DND-41 (cell line): ENCODE data around the gene ENTPD2.

Experiments used
- ATAC-seq: fragments of 200-7000 bp; cut with Tn5 transposase; 3 replicates; pipeline ENCODE4 v1.9.1; 2021; ENCODE audit warnings: low read depth; ENCODE audit not compliant: insufficient read depth
- DNase-seq: peaks from one replicate; pipeline ENCODE4 v3.0.0-alpha.2; 2020
- H2AFZ ChIP-seq: 2 replicates; pipeline ENCODE4 v1.6.0; 2012; ENCODE audit warnings: low read depth, low read length
- H3K27ac ChIP-seq: 2 replicates; pipeline ENCODE4 v1.5.1; 2012; ENCODE audit warnings: low read length, inconsistent platforms
- H3K27me3 ChIP-seq: fragments of 200-600 bp; sonication (generic); 2 replicates; pipeline ENCODE4 v1.6.0; 2012; ENCODE audit warnings: low read length, mild to moderate bottlenecking, inconsistent platforms; ENCODE audit not compliant: insufficient read depth, poor library complexity
- H3K36me3 ChIP-seq: 2 replicates; pipeline ENCODE4 v1.5.1; 2012; ENCODE audit warnings: low read length, inconsistent platforms; ENCODE audit not compliant: insufficient read depth
- H3K4me1 ChIP-seq: 2 replicates; pipeline ENCODE4 v1.5.1; 2012; ENCODE audit warnings: mild to moderate bottlenecking, low read length; ENCODE audit not compliant: insufficient read depth
- H3K4me2 ChIP-seq: 2 replicates; pipeline ENCODE4 v1.6.0; 2012; ENCODE audit warnings: mild to moderate bottlenecking, moderate library complexity, low read length, inconsistent platforms; ENCODE audit not compliant: insufficient read depth
- H3K4me3 ChIP-seq, 2 experiments: fragments of 200-600 bp in 1 of 2; shearing (Covaris generic) in 1 of 2; 2 replicates each; pipeline ENCODE4 v1.5.1; 2012 to 2016; ENCODE audit warnings: inconsistent platforms in 2 of 2, low read length in 2 of 2, mild to moderate bottlenecking in 2 of 2, low read depth in 1 of 2, moderate library complexity in 1 of 2
- H3K79me2 ChIP-seq: 2 replicates; pipeline ENCODE4 v1.6.0; 2012; ENCODE audit warnings: low read length, inconsistent platforms; ENCODE audit not compliant: insufficient read depth
- H3K9ac ChIP-seq: 2 replicates; pipeline ENCODE4 v1.6.0; 2012; ENCODE audit warnings: low read depth, mild to moderate bottlenecking, inconsistent platforms, low read length, moderate library complexity
- H3K9me3 ChIP-seq: 2 replicates; pipeline ENCODE4 v1.5.1; 2012; ENCODE audit warnings: low read length, moderate library complexity, mild to moderate bottlenecking, inconsistent platforms; ENCODE audit not compliant: insufficient read depth, severe bottlenecking
- H4K20me1 ChIP-seq: 2 replicates; pipeline ENCODE4 v1.6.0; 2012; ENCODE audit warnings: low read length; ENCODE audit not compliant: insufficient read depth
- EZH2 ChIP-seq: IDR thresholded peaks from 3 replicates; pipeline ENCODE4 v1.6.1; 2012; ENCODE audit warnings: borderline replicate concordance, low read depth, mild to moderate bottlenecking, moderate library complexity, low read length, inconsistent platforms; ENCODE audit not compliant: severe bottlenecking
- TF ChIP-seq, protein P1 (sequence below): IDR thresholded peaks from 2 replicates; pipeline ENCODE4 v1.5.1; 2012; ENCODE audit warnings: borderline replicate concordance, low read length, moderate library complexity, mild to moderate bottlenecking; ENCODE audit not compliant: poor library complexity, severe bottlenecking; ENCODE audit errors: extremely low read depth

The ENTPD2 gene

GRCh38 chr9:137021568-137021978 is 32.3 kb downstream of the ENTPD2 start:
- DNase-seq (no peak), ATAC-seq (peak; percentile 18; the same call in 1 of the 3 replicates)
- Histone ChIP-seq H3K36me3 (peaks cover 3% of the 10 kb centered on the region; the same call in 1 of the 2 replicates), H3K4me2 (no peak overlapping the region), H3K4me1 (peaks cover 3% of the 10 kb centered on the region), H3K27ac (no peak overlapping the region), H3K4me3 (no peak overlapping the region), H3K79me2 (no peaks in the 10 kb centered on the region), H3K9ac (no peak overlapping the region), H3K9me3 (no peaks in the 10 kb centered on the region), H2AFZ (no peak overlapping the region), H3K27me3 (no peaks in the 10 kb centered on the region), H4K20me1 (no peaks in the 10 kb centered on the region)
- TF ChIP-seq, protein P1, sequence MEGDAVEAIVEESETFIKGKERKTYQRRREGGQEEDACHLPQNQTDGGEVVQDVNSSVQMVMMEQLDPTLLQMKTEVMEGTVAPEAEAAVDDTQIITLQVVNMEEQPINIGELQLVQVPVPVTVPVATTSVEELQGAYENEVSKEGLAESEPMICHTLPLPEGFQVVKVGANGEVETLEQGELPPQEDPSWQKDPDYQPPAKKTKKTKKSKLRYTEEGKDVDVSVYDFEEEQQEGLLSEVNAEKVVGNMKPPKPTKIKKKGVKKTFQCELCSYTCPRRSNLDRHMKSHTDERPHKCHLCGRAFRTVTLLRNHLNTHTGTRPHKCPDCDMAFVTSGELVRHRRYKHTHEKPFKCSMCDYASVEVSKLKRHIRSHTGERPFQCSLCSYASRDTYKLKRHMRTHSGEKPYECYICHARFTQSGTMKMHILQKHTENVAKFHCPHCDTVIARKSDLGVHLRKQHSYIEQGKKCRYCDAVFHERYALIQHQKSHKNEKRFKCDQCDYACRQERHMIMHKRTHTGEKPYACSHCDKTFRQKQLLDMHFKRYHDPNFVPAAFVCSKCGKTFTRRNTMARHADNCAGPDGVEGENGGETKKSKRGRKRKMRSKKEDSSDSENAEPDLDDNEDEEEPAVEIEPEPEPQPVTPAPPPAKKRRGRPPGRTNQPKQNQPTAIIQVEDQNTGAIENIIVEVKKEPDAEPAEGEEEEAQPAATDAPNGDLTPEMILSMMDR = no peak
- no peak for TF ChIP-seq EZH2

DNA sequence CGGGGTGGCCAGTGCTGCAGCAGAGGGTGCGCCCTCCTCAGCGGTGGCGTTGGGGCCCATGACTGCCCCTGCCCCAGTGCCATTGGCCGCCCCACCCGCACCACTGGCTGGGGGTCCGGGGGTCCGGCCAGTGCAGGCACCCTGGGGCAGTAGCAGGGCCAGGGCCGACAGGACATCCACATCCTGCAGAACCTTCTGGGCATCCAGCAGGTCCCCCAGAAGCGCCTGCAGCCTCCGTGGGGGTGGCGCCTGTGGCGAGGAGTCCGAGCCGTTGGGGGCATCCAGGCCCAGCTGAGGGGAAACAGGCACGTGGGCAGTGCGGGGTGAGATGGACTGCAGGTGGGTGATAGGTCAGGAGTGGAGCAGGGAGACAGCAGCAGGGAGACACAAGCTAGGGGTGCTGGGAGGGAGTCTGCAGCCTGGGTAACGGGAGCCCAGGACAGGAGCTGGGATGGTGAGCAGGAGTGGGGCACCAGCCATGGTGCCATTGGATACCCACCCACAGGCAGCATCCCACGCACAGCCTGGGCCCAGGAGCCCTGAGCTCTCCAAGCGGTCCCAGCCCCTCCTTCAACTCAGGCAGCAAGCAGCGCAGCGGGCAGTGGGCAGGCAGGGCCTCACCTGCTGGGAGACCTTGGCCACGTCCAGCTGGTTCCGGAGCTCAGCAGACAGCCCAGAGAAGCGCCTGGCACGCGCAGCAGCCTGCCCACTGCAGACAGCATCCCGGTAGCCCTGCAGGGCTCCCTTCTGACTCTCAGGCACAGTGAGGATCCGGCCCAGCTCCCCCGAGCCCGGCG is 32.9 kb downstream of the ENTPD2 start:
- no peak for ATAC-seq
- Histone ChIP-seq H3K4me1 (no peaks in the 10 kb centered on the region), H3K27ac (no peak overlapping the region), H3K27me3 (no peaks in the 10 kb centered on the region), H3K9me3 (no peaks in the 10 kb centered on the region), H3K4me3 (no peak overlapping the region), H4K20me1 (no peaks in the 10 kb centered on the region), H3K36me3 (peaks cover 3% of the 10 kb centered on the region), H3K9ac (no peak overlapping the region), H3K79me2 (no peaks in the 10 kb centered on the region), H3K4me2 (no peak overlapping the region), H2AFZ (no peak overlapping the region)
- TF ChIP-seq, protein P1 = no peak
- TF ChIP-seq EZH2 = no peak
- no peak for DNase-seq

- H3K36me3 ChIP-seq = peaks cover 3% of the 10 kb centered on the region
- no peak for ATAC-seq
- no peak overlapping the region for H2AFZ ChIP-seq
Measured at GRCh38 chr9:137019891-137020683, 33.8 kb downstream of the ENTPD2 start.

More at GRCh38 chr9:137019891-137020683, 33.8 kb downstream of the ENTPD2 start:
- H3K27ac ChIP-seq = no peak overlapping the region
- H3K4me2 ChIP-seq = no peak overlapping the region
- no peak for DNase-seq
- H3K9ac ChIP-seq = no peak overlapping the region
- no peaks in the 10 kb centered on the region for H3K9me3 ChIP-seq
- no peaks in the 10 kb centered on the region for H3K4me1 ChIP-seq
- H3K79me2 ChIP-seq = no peaks in the 10 kb centered on the region
- H3K27me3 ChIP-seq = no peaks in the 10 kb centered on the region
- H4K20me1 ChIP-seq = no peaks in the 10 kb centered on the region
- TF ChIP-seq, protein P1 = no peak
- no peak for TF ChIP-seq EZH2
- H3K4me3 ChIP-seq = no peak overlapping the region
